ENCODE data around the gene MAP3K15.

Gene MAP3K15

GRCh38 chrX:19540076-19540475 lies 24.8 kb upstream of the MAP3K15 start:
- TF ChIP-seq CTCF (conservative IDR thresholded peaks at IDR 0.05; ENCODE audit: low read depth, low read length): no peak

GRCh38 chrX:19539665-19540064 lies 24.4 kb upstream of the MAP3K15 start:
- no peak for TF ChIP-seq CTCF (conservative IDR thresholded peaks at IDR 0.05; ENCODE audit: low read depth, low read length)
- DNase-seq (ENCODE audit: low read depth): no peak
- no peak overlapping the region for H3K4me3 ChIP-seq (ENCODE audit: low read length)

More at GRCh38 chrX:19540076-19540475, 24.8 kb upstream of the MAP3K15 start:
- no peak overlapping the region for H3K4me3 ChIP-seq (ENCODE audit: low read length)
- DNase-seq (ENCODE audit: low read depth): no peak

GRCh38 chrX:19535476-19535875 lies 20.2 kb upstream of the MAP3K15 start:
- TF ChIP-seq CTCF (conservative IDR thresholded peaks at IDR 0.05; ENCODE audit: low read depth, low read length): peak; percentile 49
- no peak for DNase-seq (ENCODE audit: low read depth)

GRCh38 chrX:19532709-19533108 lies 17.4 kb upstream of the MAP3K15 start:
- H3K4me3 ChIP-seq (ENCODE audit: low read length): no peak overlapping the region
- DNase-seq (ENCODE audit: low read depth): no peak
- no peak for TF ChIP-seq CTCF (conservative IDR thresholded peaks at IDR 0.05; ENCODE audit: low read depth, low read length)

More at GRCh38 chrX:19535476-19535875, 20.2 kb upstream of the MAP3K15 start:
- H3K4me3 ChIP-seq (ENCODE audit: low read length): no peak overlapping the region

- TF ChIP-seq CTCF (conservative IDR thresholded peaks at IDR 0.05; ENCODE audit: low read depth, low read length): no peak
- DNase-seq (ENCODE audit: low read depth): no peak
- no peak overlapping the region for H3K4me3 ChIP-seq (ENCODE audit: low read length)
These were observed 2.7 kb upstream of the MAP3K15 start for GRCh38 chrX:19517965-19518364.

GRCh38 chrX:19515615-19516105 lies 352 bp upstream of the MAP3K15 start:
- DNase-seq (ENCODE audit: low read depth): no peak
- peak overlapping the region; percentile 16 for H3K4me3 ChIP-seq (ENCODE audit: low read length)
- TF ChIP-seq CTCF (conservative IDR thresholded peaks at IDR 0.05; ENCODE audit: low read depth, low read length): peak; percentile 24

GRCh38 chrX:19513383-19513782 lies 1.9 kb downstream of the MAP3K15 start:
- no peak overlapping the region for H3K4me3 ChIP-seq (ENCODE audit: low read length)
- no peak for DNase-seq (ENCODE audit: low read depth)
- TF ChIP-seq CTCF (conservative IDR thresholded peaks at IDR 0.05; ENCODE audit: low read depth, low read length): no peak
